HEK293 (cell line): Measurements from ENCODE around the gene UFSP1.
"Not testable (repeated sequence)": the region's sequence is repeated elsewhere in the genome, so short reads cannot be mapped to it uniquely, and the experiment has no call there.

Experiments
- CTCF ChIA-PET: fragments of 350-600 bp; formaldehyde crosslinking; extraction: SDS; loops from one replicate; lab custom pipeline; 2021; ENCODE audit warnings: antibody characterized with exemption; lab: Yijun Ruan, JAX
- POLR2A ChIA-PET: fragments of 300-600 bp; formaldehyde crosslinking; extraction: SDS; loops from one replicate; lab custom pipeline; 2020; ENCODE audit warnings: antibody characterized with exemption, inconsistent platforms; lab: Yijun Ruan, JAX
- H3K27ac ChIP-seq: fragments of 200-500 bp; sonication (Bioruptor generic); 2 replicates; pipeline ENCODE4 v1.5.1; 2014; ENCODE audit warnings: low read depth, low read length, control low read depth, inconsistent platforms; ENCODE audit errors: extremely low read depth
- H3K36me3 ChIP-seq, 2 experiments: fragments of 200-500 bp in 1 of 2; sonication (Bioruptor generic) in 1 of 2; 1 replicate in 1 of 2; 2 replicates in 1 of 2; pipeline ENCODE4 v1.5.1; 2014 to 2017; ENCODE audit warnings: inconsistent platforms in 2 of 2, low read length in 2 of 2; ENCODE audit not compliant: control insufficient read depth in 2 of 2, insufficient read depth in 1 of 2
- H3K4me1 ChIP-seq: fragments of 200-500 bp; sonication (Bioruptor generic); 2 replicates; pipeline ENCODE4 v1.5.1; 2014; ENCODE audit warnings: mild to moderate bottlenecking, low read length, inconsistent platforms; ENCODE audit not compliant: control insufficient read depth, insufficient read depth
- H3K4me3 ChIP-seq: 2 replicates; pipeline ENCODE4 v1.5.1; 2011; ENCODE audit warnings: low read depth, mild to moderate bottlenecking, control low read depth, low read length, moderate library complexity
- H3K9me3 ChIP-seq: fragments of 200-500 bp; sonication (Bioruptor generic); 2 replicates; pipeline ENCODE4 v1.5.1; 2014; ENCODE audit warnings: low read depth, low read length, inconsistent platforms; ENCODE audit not compliant: control insufficient read depth, insufficient read depth
- GFI1B ChIP-seq: fragments of 450-650 bp; formaldehyde crosslinking; IDR thresholded peaks from 2 replicates; pipeline ENCODE4 v1.5.1; 2016; ENCODE audit warnings: missing biosample characterization, missing genetic modification characterization
- PRDM1 ChIP-seq: fragments of 450-650 bp; formaldehyde crosslinking; IDR thresholded peaks from 2 replicates; pipeline ENCODE4; 2016; ENCODE audit warnings: missing biosample characterization, missing genetic modification characterization
- REPIN1 ChIP-seq: fragments of 450-650 bp; formaldehyde crosslinking; IDR thresholded peaks from 2 replicates; pipeline ENCODE4 v1.5.1; 2017; ENCODE audit warnings: missing biosample characterization, missing genetic modification characterization, low read depth
- TSHZ1 ChIP-seq: fragments of 450-650 bp; formaldehyde crosslinking; IDR thresholded peaks from 2 replicates; pipeline ENCODE4 v1.5.1; 2016; ENCODE audit warnings: missing biosample characterization, missing genetic modification characterization, borderline replicate concordance
- ZBTB8A ChIP-seq: fragments of 450-650 bp; formaldehyde crosslinking; IDR thresholded peaks from 2 replicates; pipeline ENCODE4 v1.5.1; 2016; ENCODE audit warnings: missing biosample characterization, missing genetic modification characterization
- ZFP69B ChIP-seq: fragments of 450-650 bp; formaldehyde crosslinking; IDR thresholded peaks from 2 replicates; pipeline ENCODE4 v1.5.1; 2016; ENCODE audit warnings: missing biosample characterization, missing genetic modification characterization
- ZNF16 ChIP-seq: fragments of 450-650 bp; formaldehyde crosslinking; IDR thresholded peaks from 2 replicates; pipeline ENCODE4 v1.5.1; 2016; ENCODE audit warnings: low read depth, missing biosample characterization, missing genetic modification characterization
- ZNF175 ChIP-seq: fragments of 450-650 bp; formaldehyde crosslinking; IDR thresholded peaks from 2 replicates; pipeline ENCODE4 v1.5.1; 2016; ENCODE audit warnings: missing biosample characterization, missing genetic modification characterization
- ZNF248 ChIP-seq: fragments of 450-650 bp; formaldehyde crosslinking; IDR thresholded peaks from 2 replicates; pipeline ENCODE4 v1.5.1; 2017; ENCODE audit warnings: missing biosample characterization, missing genetic modification characterization
- ZNF26 ChIP-seq: fragments of 450-650 bp; formaldehyde crosslinking; IDR thresholded peaks from 2 replicates; pipeline ENCODE4 v1.5.1; 2016; ENCODE audit warnings: missing biosample characterization, missing genetic modification characterization
- ZNF266 ChIP-seq: fragments of 450-650 bp; formaldehyde crosslinking; IDR thresholded peaks from 2 replicates; pipeline ENCODE4 v1.5.1; 2016; ENCODE audit warnings: missing biosample characterization, missing genetic modification characterization, low read depth
- ZNF426 ChIP-seq: fragments of 450-650 bp; formaldehyde crosslinking; IDR thresholded peaks from 2 replicates; pipeline ENCODE4 v1.5.1; 2017; ENCODE audit warnings: missing biosample characterization, missing genetic modification characterization, mild to moderate bottlenecking, inconsistent platforms, moderate library complexity
- ZNF510 ChIP-seq: fragments of 450-650 bp; formaldehyde crosslinking; IDR thresholded peaks from 2 replicates; pipeline ENCODE4 v1.5.1; 2018; ENCODE audit warnings: mild to moderate bottlenecking, missing genetic modification characterization, missing biosample characterization; ENCODE audit not compliant: insufficient replicate concordance
- ZNF555 ChIP-seq: fragments of 450-650 bp; formaldehyde crosslinking; conservative IDR thresholded peaks from 2 replicates; pipeline ENCODE4 v1.5.1; 2017; ENCODE audit warnings: missing biosample characterization, mild to moderate bottlenecking, missing genetic modification characterization, inconsistent platforms
- ZNF580 ChIP-seq: fragments of 450-650 bp; formaldehyde crosslinking; IDR thresholded peaks from 2 replicates; pipeline ENCODE4 v1.5.1; 2016; ENCODE audit warnings: missing biosample characterization, missing genetic modification characterization
- ZNF664 ChIP-seq: fragments of 450-650 bp; formaldehyde crosslinking; IDR thresholded peaks from 2 replicates; pipeline ENCODE4 v1.5.1; 2016; ENCODE audit warnings: missing biosample characterization, missing genetic modification characterization
- ZNF792 ChIP-seq: fragments of 450-650 bp; formaldehyde crosslinking; IDR thresholded peaks from 2 replicates; pipeline ENCODE4 v1.5.1; 2016; ENCODE audit warnings: missing biosample characterization, missing genetic modification characterization

The UFSP1 gene

GRCh38 chr7:100921039-100921438 lies 31.5 kb upstream of the UFSP1 start:
- POLR2A ChIA-PET: no interaction called here
- Histone ChIP-seq H3K9me3 (no peaks in the 10 kb centered on the region), H3K27ac (no peak overlapping the region), H3K4me3 (no peak overlapping the region), H3K4me1 (no peaks in the 10 kb centered on the region), H3K36me3 (no peaks in the 10 kb centered on the region)
- TF ChIP-seq REPIN1 (tag by site-specific recombination) (no peak), PRDM1 (peak; percentile 39; the same call in 1 of the 2 replicates), ZNF26 (tag by site-specific recombination) (no peak)
- CTCF ChIA-PET: interaction anchor here (1.1 kb wide), 1 partner anchor 138 kb away, joined by 3 read pairs; no protein-coding TSS in a partner anchor

- POLR2A ChIA-PET: interaction anchor here (0.5 kb wide), 1 partner anchor 29 kb away, joined by 3 read pairs; no protein-coding TSS in a partner anchor
- CTCF ChIA-PET: not testable (repeated sequence)
Measured at GRCh38 chr7:100919779-100920437, 30.4 kb upstream of the UFSP1 start.

GRCh38 chr7:100919335-100919734 lies 29.8 kb upstream of the UFSP1 start:
- CTCF ChIA-PET, H3K4me3 ChIP-seq: not testable (repeated sequence)

More at GRCh38 chr7:100919779-100920437, 30.4 kb upstream of the UFSP1 start:
- not testable (repeated sequence) for H3K9me3 ChIP-seq, H3K27ac ChIP-seq, H3K4me3 ChIP-seq, H3K36me3 ChIP-seq, H3K4me1 ChIP-seq

GRCh38 chr7:100914879-100915447 lies 25.4 kb upstream of the UFSP1 start:
- TF ChIP-seq ZNF426 (tag by site-specific recombination) (0 out of 2 replicates have a peak, but pooled peaks have one; percentile 1), GFI1B (tag by site-specific recombination) (no peak)
- Histone ChIP-seq H3K4me3 (no peak overlapping the region), H3K27ac (no peak overlapping the region), H3K9me3 (no peaks in the 10 kb centered on the region), H3K4me1 (no peaks in the 10 kb centered on the region), H3K36me3 (no peaks in the 10 kb centered on the region)
- CTCF ChIA-PET: no interaction called here
- POLR2A ChIA-PET: no interaction called here

More at GRCh38 chr7:100919335-100919734, 29.8 kb upstream of the UFSP1 start:
- H3K36me3 ChIP-seq, H3K27ac ChIP-seq, POLR2A ChIA-PET, H3K4me1 ChIP-seq, H3K9me3 ChIP-seq: not testable (repeated sequence)

- no peaks in the 10 kb centered on the region for H3K4me1 ChIP-seq
- ChIA-PET CTCF (no interaction called here), POLR2A (no interaction called here)
- H3K4me3 ChIP-seq: no peak overlapping the region
- H3K27ac ChIP-seq: no peak overlapping the region
- H3K36me3 ChIP-seq: no peaks in the 10 kb centered on the region
- H3K9me3 ChIP-seq: no peaks in the 10 kb centered on the region
- TF ChIP-seq ZBTB8A (tag by site-specific recombination) (peak; percentile 45; the same call in 1 of the 2 replicates), TSHZ1 (tag by site-specific recombination) (no peak), ZNF510 (peak; percentile 62), ZNF248 (tag by site-specific recombination) (no peak), ZNF555 (tag by site-specific recombination) (peak; percentile 70), ZFP69B (tag by site-specific recombination) (no peak), ZNF266 (tag by site-specific recombination) (peak; percentile 89; the same call in 1 of the 2 replicates), ZNF792 (tag by site-specific recombination) (no peak), ZNF580 (tag by site-specific recombination) (no peak), ZNF16 (tag by site-specific recombination) (no peak), ZNF664 (tag by site-specific recombination) (peak; percentile 66), ZNF175 (no peak)
Measured at GRCh38 chr7:100914208-100914878, 24.8 kb upstream of the UFSP1 start.
